ENCODE measurements around the gene UTS2R.

DNA sequence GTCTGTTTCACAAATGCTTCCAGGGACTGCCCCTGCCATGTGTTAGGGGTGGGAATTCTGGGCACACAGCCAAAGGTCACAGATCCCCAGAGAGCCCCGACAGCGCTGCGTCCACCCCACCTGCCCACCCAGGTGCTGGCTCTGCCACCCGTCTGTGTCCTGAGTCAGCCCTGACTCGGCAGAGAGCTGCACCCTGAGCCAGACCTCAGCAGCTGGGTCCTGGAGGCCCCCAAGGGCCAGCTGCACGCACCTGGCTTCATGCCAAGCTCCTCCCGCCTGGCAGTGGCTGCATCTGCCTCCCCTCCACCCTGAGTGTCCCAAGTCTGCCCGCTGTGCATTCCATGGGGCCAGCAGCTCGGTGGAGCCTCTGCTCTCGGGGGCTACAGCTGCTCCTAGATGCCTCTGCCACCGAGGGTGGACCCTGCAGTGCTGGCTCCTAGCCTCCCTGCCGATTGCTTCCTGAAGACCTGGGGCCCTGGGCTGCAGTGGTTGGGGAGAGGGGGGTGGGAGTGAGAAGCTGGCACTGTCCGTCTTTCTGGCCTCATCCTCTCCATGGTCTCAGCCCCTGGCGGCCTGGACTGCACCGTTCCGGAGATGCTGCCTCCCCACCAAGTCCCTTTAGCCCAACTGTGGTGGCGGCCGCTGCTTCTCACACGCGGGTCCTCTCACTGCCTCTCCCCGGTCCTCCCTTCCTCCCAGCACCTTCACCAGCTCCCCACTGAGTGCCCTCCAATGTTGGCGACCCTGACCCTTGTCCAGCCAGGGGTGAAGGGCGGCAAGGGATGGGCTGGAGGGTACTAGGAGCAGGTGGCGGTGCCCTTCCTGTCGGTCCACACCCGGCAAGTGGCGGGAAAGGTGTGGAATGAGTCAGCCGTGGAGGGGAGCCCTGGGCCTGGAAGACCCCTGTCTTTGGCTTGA, 41.0 kb upstream of the UTS2R start:
- TF ChIP-seq CTCF (IDR thresholded peaks at IDR 0.05), result no peak
- TF ChIP-seq POLR2A (IDR thresholded peaks at IDR 0.05), result no peak
- no peak for TF ChIP-seq POLR2AphosphoS5 (IDR thresholded peaks at IDR 0.05)
